Stimulated activated CD4-positive, alpha-beta T cell treated with anti-CD3 and anti-CD28 coated beads, TNF-alpha, amount 100 ng/mL, for 1 hour (primary cell): ENCODE data around the gene RAB23.

Source experiments
- DNase-seq, 3 donors: peaks; one replicate each; pipeline ENCODE4 v3.0.0-alpha.2; 2020; ENCODE audit warnings: low read depth in 3 of 3, low spot score in 1 of 3

RAB23 gene

DNA sequence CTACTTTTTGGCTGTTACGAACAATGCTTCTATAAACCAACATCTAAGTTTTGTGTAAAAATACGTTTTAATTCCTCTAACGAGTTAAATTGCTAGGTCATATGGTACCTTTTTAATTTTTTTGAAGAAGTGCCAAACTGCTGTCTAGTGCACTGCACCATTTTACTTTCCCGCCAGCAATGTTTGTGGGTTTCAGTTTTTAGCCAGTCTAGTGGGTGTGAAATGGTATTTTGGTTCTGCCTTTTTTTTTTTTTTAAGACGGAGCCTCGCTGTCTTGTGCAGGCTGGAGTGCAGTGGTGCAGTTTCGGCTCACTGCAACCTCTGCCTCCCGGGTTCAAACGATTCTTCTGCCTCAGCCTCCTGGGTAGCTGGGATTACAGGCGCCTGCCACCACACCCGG lies 84.1 kb downstream of the RAB23 start:
- DNase-seq = no peak

DNA sequence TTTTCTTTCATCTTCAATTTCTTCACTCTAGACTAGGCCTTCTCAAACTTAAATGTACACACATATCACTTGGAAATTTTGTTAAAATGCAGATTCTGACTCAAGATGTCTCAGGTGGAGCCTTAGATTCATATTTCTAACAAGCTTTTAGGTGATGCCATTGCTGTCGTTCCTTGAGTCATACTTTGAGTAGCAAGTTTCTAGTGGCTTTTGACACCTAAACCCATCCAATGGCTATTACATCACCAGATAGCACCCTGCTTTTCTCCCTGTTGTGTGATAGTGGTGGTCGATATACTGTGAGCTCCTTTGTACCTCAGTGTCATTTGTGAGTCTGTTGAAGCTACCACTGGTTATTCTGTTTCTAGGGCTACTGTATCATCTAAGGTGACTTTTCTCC lies 84.8 kb downstream of the RAB23 start:
- DNase-seq = no peak
